GM23248 (cell line): Measurements from ENCODE around the gene NEDD4L. TPM values are rescaled to one million over a fixed set of nuclear protein-coding genes. Genes with fewer than 3 reads are reported as not detected.

Source experiments
- DNase-seq: peaks from one replicate; pipeline ENCODE4 v3.0.0-alpha.2; 2015
- H2AFZ ChIP-seq: fragments of 200-600 bp; sonication (generic); 2 replicates; pipeline ENCODE4 v1.6.1; 2016; ENCODE audit warnings: antibody characterized with exemption
- H3F3A ChIP-seq: fragments of 200-600 bp; sonication (generic); 2 replicates; pipeline ENCODE4 v1.6.1; 2016; ENCODE audit warnings: mild to moderate bottlenecking, antibody characterized with exemption, mixed run types; ENCODE audit not compliant: insufficient read depth
- H3K27ac ChIP-seq: fragments of 200-600 bp; sonication (generic); 2 replicates; pipeline ENCODE4 v1.5.1; 2016; ENCODE audit warnings: mild to moderate bottlenecking
- H3K27me3 ChIP-seq: fragments of 200-600 bp; sonication (generic); replicated peaks from 2 replicates; pipeline ENCODE4 v1.6.1; 2016; ENCODE audit warnings: mild to moderate bottlenecking; ENCODE audit not compliant: insufficient read depth
- H3K36me3 ChIP-seq: fragments of 200-600 bp; sonication (generic); 2 replicates; pipeline ENCODE4 v1.6.1; 2016; ENCODE audit warnings: low read depth, mild to moderate bottlenecking
- H3K4me1 ChIP-seq: fragments of 200-600 bp; sonication (generic); 2 replicates; pipeline ENCODE4 v1.6.1; 2016; ENCODE audit warnings: mild to moderate bottlenecking; ENCODE audit not compliant: insufficient read depth
- H3K4me2 ChIP-seq: fragments of 200-600 bp; sonication (generic); one replicate; pipeline ENCODE4 v1.6.1; 2016; ENCODE audit warnings: mild to moderate bottlenecking; ENCODE audit not compliant: unreplicated experiment
- H3K4me3 ChIP-seq: fragments of 200-600 bp; sonication (generic); 2 replicates; pipeline ENCODE4 v1.5.1; 2016; ENCODE audit warnings: mild to moderate bottlenecking
- H3K79me2 ChIP-seq: fragments of 200-600 bp; sonication (generic); 2 replicates; pipeline ENCODE4 v1.6.1; 2016; ENCODE audit warnings: mild to moderate bottlenecking; ENCODE audit not compliant: insufficient read depth
- H3K9ac ChIP-seq: fragments of 200-600 bp; sonication (generic); 2 replicates; pipeline ENCODE4 v1.6.1; 2016; ENCODE audit warnings: mild to moderate bottlenecking
- H3K9me2 ChIP-seq: fragments of 200-600 bp; sonication (generic); 2 replicates; pipeline ENCODE4 v1.6.1; 2016; ENCODE audit warnings: mixed run types, mild to moderate bottlenecking, moderate library complexity; ENCODE audit not compliant: insufficient read depth
- H3K9me3 ChIP-seq: fragments of 200-600 bp; sonication (generic); one replicate; pipeline ENCODE4 v1.6.1; 2017; ENCODE audit warnings: low read depth
- H4K20me1 ChIP-seq: fragments of 200-600 bp; sonication (generic); 2 replicates; pipeline ENCODE4 v1.6.0; 2016; ENCODE audit not compliant: insufficient read depth
- EZH2 ChIP-seq: fragments of 200-600 bp; sonication (generic); IDR thresholded peaks from 2 replicates; pipeline ENCODE4 v1.6.1; 2018; ENCODE audit warnings: antibody characterized with exemption, mild to moderate bottlenecking; ENCODE audit not compliant: insufficient read depth, poor library complexity, severe bottlenecking
- EZH2phosphoT487 ChIP-seq: fragments of 200-600 bp; sonication (generic); IDR thresholded peaks from 2 replicates; pipeline ENCODE4 v1.6.1; 2018; ENCODE audit warnings: antibody characterized with exemption, moderate library complexity, mild to moderate bottlenecking, low read depth; ENCODE audit not compliant: insufficient read depth
- WGBS, 2 experiments: methylation state at CpG; one replicate each; pipeline ENCODE4 v1.1.6; 2015 to 2017; ENCODE audit warnings: low lambda C conversion rate in 2 of 2, low coverage in 1 of 2; ENCODE audit errors: missing lambda C conversion rate in 2 of 2; 5-methylcytosine and 5-hydroxymethylcytosine counted together
- in situ Hi-C: fragments of 300-500 bp; cut with MboI; formaldehyde crosslinking; loops from 2 replicates; pipeline ENCODE4 v1.15.0; 2020
- polyA plus RNA-seq: library from polyadenylated mRNA; unstranded; fragments of >200 nt; fragmentation: Nextera tagmentation; extraction: Ambion mirVana; gene quantifications from 2 replicates; pipeline ENCODE4 v1.2.1, GENCODE V29; 2016
- total RNA-seq: library from RNA; depleted of rRNA; stranded (reverse); fragments of >200 nt; shearing (Covaris generic); gene quantifications from 2 replicates; pipeline ENCODE4 v1.2.3, GENCODE V29; 2014

The NEDD4L gene
- total and polyA plus RNA-seq, 2 experiments from 2014 or later = 3.7 to 6.1 TPM

DNA sequence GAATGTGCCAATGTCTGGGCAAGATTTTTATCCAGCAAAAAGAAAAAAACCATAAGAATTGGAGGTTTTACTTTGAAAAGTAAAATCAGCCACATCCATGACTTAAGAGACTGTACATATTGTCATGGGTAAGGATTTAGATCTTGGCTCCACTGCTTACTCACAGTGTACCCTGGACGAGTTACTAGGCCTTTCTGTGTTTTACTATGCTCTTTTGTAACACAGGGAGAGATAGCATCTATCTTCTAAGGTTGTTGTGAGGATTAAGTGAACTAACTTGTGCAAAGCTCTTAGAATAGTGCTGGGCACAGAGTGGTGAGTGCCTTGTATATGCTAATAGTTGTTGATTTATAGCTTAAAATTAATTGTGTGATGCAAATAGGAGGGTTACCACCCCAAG lies 255.9 kb downstream of the NEDD4L start:
- no peak for TF ChIP-seq EZH2phosphoT487
- no peak for TF ChIP-seq EZH2
- Histone ChIP-seq H3K9ac (no peak overlapping the region), H3K27ac (no peak overlapping the region), H3K9me3 (no peaks in the 10 kb centered on the region), H3K79me2 (no peaks in the 10 kb centered on the region), H4K20me1 (no peaks in the 10 kb centered on the region), H2AFZ (no peak overlapping the region), H3K4me2 (no peak overlapping the region), H3K36me3 (no peaks in the 10 kb centered on the region), H3K4me3 (no peak overlapping the region), H3K9me2 (no peaks in the 10 kb centered on the region), H3K27me3 (peaks cover 13% of the 10 kb centered on the region; the same call in 1 of the 2 replicates), H3K4me1 (peaks cover 21% of the 10 kb centered on the region), H3F3A (peaks cover 23% of the 10 kb centered on the region)
- DNase-seq = peak; percentile 13
- in situ Hi-C loops = no loop called here
- WGBS, 2 experiments = 44 to 55% methylated on average over 1 of the region's 1 CpG

- Histone ChIP-seq H3K27ac (no peak overlapping the region), H3K9me2 (no peaks in the 10 kb centered on the region), H3K79me2 (no peaks in the 10 kb centered on the region), H3K36me3 (no peaks in the 10 kb centered on the region), H3K4me1 (peaks cover 21% of the 10 kb centered on the region), H2AFZ (no peak overlapping the region), H4K20me1 (no peaks in the 10 kb centered on the region), H3K9me3 (no peaks in the 10 kb centered on the region), H3K4me2 (no peak overlapping the region), H3K4me3 (no peak overlapping the region), H3K9ac (no peak overlapping the region), H3F3A (peaks cover 23% of the 10 kb centered on the region), H3K27me3 (peaks cover 14% of the 10 kb centered on the region; the same call in 1 of the 2 replicates)
- WGBS, 2 experiments = 98% methylated on average over 4 of the region's 4 CpGs
- in situ Hi-C loops = no loop called here
- DNase-seq = no peak
- TF ChIP-seq EZH2phosphoT487 (no peak), EZH2 (no peak)
Measured at GRCh38 chr18:58300867-58301266, 256.8 kb downstream of the NEDD4L start.

- no peak overlapping the region for H3K27ac ChIP-seq
- DNase-seq = no peak
- H3K36me3 ChIP-seq = no peaks in the 10 kb centered on the region
- peaks cover 20% of the 10 kb centered on the region for H3F3A ChIP-seq
- H3K4me3 ChIP-seq = no peak overlapping the region
- TF ChIP-seq EZH2phosphoT487 (no peak), EZH2 (no peak)
- H2AFZ ChIP-seq = no peak overlapping the region
- no peaks in the 10 kb centered on the region for H4K20me1 ChIP-seq
- peaks cover 20% of the 10 kb centered on the region; the same call in 1 of the 2 replicates for H3K27me3 ChIP-seq
- H3K9ac ChIP-seq = no peak overlapping the region
- H3K79me2 ChIP-seq = no peaks in the 10 kb centered on the region
- H3K4me1 ChIP-seq = peaks cover 17% of the 10 kb centered on the region
- in situ Hi-C loops = no loop called here
- H3K9me3 ChIP-seq = no peaks in the 10 kb centered on the region
- no peaks in the 10 kb centered on the region for H3K9me2 ChIP-seq
- WGBS, 2 experiments = 91% methylated on average over 5 of the region's 5 CpGs
- no peak overlapping the region for H3K4me2 ChIP-seq
Measured at GRCh38 chr18:58302811-58303210, 258.8 kb downstream of the NEDD4L start.

DNA sequence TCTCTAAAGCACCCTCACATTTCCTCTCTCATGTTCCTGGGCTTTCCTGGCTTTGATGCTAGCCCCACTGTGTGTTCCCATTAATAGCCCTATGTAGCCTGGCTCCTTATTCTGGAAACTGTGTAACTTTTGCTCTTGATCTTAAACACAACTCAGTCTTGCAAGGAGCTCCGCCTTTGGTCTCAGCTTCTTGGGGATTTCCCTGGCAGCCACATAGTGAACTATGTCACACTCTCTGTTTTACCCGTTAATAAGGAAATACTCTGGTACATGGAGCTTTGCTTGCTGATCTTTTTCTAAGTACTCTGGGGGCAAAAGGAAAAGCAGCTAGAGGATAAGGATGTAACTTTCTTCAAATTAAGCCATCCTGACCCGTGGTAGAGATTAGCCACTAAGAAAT lies 259.3 kb downstream of the NEDD4L start:
- TF ChIP-seq EZH2phosphoT487 = no peak
- TF ChIP-seq EZH2 = no peak
- no peaks in the 10 kb centered on the region for H3K36me3 ChIP-seq
- H3F3A ChIP-seq = peaks cover 15% of the 10 kb centered on the region
- H4K20me1 ChIP-seq = no peaks in the 10 kb centered on the region
- no peak overlapping the region for H3K4me2 ChIP-seq
- H3K9ac ChIP-seq = no peak overlapping the region
- 31 to 32% methylated on average over 3 of the region's 3 CpGs for WGBS, 2 experiments
- in situ Hi-C loops = no loop called here
- H2AFZ ChIP-seq = no peak overlapping the region
- H3K27ac ChIP-seq = no peak overlapping the region
- H3K79me2 ChIP-seq = no peaks in the 10 kb centered on the region
- H3K4me1 ChIP-seq = peaks cover 12% of the 10 kb centered on the region
- H3K27me3 ChIP-seq = peaks cover 23% of the 10 kb centered on the region; the same call in 1 of the 2 replicates
- no peaks in the 10 kb centered on the region for H3K9me3 ChIP-seq
- no peak overlapping the region for H3K4me3 ChIP-seq
- DNase-seq = no peak
- no peaks in the 10 kb centered on the region for H3K9me2 ChIP-seq

GRCh38 chr18:58305792-58306191 lies 261.8 kb downstream of the NEDD4L start:
- Histone ChIP-seq H3K27me3 (peaks cover 23% of the 10 kb centered on the region; the same call in 1 of the 2 replicates), H3F3A (no peaks in the 10 kb centered on the region), H3K4me3 (no peak overlapping the region), H3K9me3 (no peaks in the 10 kb centered on the region), H3K4me2 (no peak overlapping the region), H2AFZ (no peak overlapping the region), H3K36me3 (no peaks in the 10 kb centered on the region), H3K79me2 (no peaks in the 10 kb centered on the region), H3K4me1 (no peaks in the 10 kb centered on the region), H3K9ac (no peak overlapping the region), H3K9me2 (no peaks in the 10 kb centered on the region), H3K27ac (no peak overlapping the region), H4K20me1 (no peaks in the 10 kb centered on the region)
- in situ Hi-C loops = no loop called here
- no peak for DNase-seq
- 64 to 69% methylated on average over 3 of the region's 3 CpGs for WGBS, 2 experiments
- TF ChIP-seq EZH2 = no peak
- no peak for TF ChIP-seq EZH2phosphoT487
